Inferior parietal cortex (tissue), 1 donor: ENCODE results near the gene MAPRE2.

Experiments used
- DNase-seq: peaks from one replicate; pipeline ENCODE4 v3.0.0-alpha.2; 2016; ENCODE audit errors: extremely low spot score

MAPRE2 gene

DNA sequence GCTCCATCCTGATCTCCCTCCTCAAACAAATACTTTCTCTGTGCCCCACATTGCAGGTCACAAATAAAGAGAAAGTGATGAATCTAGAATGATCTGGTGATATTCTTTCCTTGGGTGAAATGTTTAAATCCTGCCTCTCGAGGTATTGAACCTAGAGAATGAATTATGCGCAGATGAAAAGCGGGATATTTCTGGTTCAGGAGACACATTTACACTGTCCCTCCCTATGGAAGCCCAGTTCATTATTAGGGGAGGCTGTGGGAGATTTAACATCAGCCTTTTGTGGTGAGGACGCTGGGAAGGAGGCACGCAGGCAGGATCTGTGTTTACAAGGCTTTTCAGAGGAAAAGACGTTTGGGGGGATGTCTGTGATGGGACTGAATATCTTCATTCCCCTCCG is 20.6 kb downstream of the MAPRE2 start:
- DNase-seq, result no peak

DNA sequence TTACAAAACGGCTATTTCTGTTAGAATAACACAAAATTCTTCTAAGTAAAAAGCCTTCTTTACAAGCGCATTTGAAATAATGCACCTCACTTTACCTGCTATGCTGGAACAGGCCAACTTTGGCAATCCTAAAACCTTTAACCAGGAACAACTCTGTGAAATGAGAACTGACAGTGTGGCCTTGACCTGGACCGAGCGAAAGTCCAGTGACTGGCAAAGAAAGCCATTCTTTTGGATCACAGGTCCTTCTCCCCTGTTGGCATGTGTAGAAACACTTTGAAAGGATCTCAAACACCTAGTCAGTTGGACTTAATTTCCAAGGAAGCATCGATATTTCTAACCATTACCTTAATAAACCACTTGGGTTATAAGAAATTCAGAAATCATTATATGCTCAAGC is 21.2 kb downstream of the MAPRE2 start:
- DNase-seq, result no peak

DNA sequence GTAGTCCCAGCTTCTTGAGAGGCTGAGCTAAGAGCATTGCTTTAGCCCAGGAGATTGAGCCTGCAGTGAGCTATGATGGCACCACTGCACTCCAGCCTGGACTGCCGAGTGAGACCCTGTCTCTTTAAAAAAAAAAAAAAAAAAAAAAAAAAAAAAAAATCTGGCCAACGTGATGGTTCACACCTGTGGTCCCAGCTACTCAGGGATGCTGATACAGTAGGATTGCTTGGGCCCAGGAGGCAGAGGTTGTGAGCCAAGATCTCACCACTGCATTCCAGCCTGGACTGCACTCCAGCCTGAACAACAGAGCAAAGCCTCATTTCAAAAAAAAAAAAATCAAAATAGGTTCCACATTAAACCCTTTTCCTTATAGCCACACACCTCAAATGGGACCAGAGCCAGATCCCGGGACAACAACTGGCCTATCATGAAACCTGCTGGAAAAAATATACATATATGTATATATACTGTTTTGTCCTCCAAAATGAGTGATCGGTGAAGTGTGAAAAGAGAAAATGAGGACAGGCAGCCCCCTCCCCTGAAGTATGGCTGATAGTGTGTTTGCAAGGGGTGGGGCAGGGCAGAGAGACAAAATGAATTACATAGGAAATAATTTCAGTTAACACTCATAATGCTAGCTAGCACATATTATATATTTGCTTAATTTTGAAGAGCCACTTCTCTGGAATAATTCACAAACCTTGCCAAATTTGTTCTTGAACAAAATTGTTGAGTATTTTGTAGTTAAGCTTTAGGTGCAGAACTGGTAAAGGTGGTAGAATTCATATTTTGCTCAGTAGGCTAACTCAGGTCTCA is 22.9 kb downstream of the MAPRE2 start:
- DNase-seq, result no peak

DNA sequence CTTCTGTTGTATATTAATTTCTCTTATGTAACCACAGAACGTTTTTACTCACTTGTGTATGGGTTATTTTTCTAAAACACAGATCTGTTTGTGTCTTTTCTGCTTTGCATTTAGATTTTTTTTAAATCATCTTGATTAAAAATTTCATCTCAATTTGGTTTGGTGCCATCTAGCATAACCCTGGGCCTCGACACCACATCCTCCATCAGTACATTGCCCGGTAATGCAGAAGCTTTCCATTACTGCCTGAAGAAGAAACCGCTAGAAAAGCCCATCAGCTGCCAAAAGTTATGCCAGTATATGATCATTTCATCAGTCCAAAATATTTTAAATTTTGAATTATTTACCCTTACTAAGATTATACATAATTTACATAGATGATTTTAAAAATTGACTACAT is 26.2 kb downstream of the MAPRE2 start:
- DNase-seq, result no peak

DNA sequence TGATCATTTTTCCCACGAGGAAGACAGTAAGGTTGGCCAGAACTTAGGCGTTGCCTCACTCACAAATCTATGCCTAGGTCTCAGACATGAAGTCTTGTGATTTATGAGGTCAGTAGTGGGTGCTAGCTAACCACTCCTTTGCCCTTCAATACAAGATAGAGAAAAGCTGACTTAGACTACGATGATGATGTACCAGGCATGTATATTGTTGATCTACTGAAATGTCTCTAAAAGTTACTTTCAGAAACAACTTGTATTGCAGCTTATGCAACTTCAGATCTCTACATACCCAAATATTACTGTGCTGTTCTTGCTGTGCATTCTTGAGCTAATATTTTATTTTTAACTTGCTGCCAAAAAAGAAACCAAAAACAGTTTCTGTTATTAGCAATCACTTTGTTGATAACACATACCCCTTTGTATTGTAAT is 30.6 kb downstream of the MAPRE2 start:
- no peak for DNase-seq

DNA sequence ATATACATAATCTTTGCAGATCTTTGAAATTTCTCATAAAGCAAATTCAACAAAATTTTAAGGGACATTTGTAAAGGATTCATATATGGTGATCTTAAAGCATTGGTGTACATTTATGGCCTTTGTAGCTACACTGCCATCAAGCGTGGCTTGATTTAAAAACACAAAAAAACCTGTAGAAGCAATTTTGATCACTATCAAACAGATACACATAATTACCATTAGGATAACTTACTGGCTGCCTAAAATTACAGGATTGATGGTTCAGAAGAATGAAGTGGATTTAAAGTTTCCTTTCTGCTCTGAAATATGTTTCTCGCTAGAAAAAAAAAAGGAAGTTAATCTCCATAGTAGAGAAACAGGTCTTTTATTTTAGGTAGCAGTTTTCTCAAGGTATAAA is 31.4 kb downstream of the MAPRE2 start:
- DNase-seq, result no peak

DNA sequence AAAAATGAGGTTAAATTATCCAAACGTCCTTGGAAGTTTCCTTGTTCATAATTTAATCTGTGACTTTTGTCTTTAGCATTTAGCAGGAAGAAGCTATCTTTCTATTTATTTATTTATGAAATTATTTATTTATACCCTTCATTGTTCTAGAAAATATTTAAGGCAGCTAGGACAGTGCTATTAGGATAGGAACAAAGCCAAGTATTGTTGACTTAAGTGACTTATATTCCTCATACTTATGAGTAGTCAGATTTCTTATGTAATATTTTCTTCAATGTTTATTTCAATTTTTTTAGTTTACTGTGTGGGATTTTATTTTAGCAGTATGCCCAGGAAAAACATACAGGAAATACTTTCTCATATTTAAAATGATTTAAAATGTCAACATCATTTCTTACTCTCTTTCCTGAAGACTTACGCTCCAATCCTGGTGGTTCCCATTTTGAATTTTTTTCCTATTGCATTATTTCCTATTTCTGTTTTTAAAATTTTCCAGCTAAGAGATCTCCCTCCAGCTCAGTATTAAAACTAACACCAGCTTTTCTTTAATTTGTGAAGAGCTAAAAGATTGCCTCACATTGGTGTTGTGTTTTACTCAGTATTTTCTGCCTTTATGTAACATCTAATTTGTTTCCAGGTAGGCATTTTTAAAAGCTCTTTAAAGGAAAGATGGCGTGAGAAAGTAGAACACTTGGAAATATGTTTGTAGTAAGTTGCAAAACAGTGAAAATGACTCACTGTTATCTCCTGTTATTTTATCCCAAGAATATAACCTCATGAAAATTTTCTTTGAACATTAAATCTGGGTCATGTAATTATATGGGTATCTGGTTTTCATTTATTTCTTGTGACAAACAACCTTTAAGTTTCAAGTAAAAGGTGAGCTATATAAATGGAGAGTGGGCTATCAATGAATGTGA is 32.2 kb downstream of the MAPRE2 start:
- no peak for DNase-seq

DNA sequence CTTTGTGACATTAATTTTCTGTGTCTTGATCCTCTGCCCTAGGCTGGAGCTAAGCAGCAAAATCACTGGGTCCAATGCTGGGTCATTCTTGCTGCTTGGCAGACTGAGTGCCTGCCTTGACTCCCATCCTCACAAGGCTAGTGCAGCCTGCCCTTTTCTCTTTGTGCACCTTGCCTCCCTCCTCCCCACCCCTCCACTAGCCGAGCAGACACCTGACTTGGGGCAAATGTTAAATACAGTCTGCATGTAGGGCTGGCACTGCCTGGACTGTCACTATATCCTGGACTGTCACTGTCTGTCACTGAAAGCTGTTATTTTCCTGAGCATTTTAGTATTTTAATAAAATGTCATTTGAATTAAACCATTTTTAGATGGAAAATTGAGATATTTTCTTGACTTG is 33.4 kb downstream of the MAPRE2 start:
- no peak for DNase-seq

DNA sequence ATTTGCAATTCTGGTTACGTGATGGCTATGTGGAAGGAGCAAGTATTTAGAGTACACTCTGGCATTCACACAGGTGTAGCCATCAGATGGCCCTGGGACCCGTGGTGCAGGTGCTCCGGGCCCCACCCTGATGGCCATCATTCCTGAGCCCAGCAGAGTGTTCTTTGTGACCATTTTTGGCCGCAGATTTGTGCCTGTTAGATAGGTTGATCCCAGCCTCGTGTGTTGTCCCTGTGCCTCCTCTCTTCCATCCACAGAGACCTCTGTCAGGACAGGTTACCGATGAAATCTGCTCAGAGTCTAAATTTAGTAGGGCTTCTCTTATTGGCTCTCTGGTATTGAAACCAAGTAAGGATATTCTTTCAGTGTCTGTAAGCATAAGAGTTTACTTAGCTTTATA is 33.9 kb downstream of the MAPRE2 start:
- DNase-seq, result no peak

DNA sequence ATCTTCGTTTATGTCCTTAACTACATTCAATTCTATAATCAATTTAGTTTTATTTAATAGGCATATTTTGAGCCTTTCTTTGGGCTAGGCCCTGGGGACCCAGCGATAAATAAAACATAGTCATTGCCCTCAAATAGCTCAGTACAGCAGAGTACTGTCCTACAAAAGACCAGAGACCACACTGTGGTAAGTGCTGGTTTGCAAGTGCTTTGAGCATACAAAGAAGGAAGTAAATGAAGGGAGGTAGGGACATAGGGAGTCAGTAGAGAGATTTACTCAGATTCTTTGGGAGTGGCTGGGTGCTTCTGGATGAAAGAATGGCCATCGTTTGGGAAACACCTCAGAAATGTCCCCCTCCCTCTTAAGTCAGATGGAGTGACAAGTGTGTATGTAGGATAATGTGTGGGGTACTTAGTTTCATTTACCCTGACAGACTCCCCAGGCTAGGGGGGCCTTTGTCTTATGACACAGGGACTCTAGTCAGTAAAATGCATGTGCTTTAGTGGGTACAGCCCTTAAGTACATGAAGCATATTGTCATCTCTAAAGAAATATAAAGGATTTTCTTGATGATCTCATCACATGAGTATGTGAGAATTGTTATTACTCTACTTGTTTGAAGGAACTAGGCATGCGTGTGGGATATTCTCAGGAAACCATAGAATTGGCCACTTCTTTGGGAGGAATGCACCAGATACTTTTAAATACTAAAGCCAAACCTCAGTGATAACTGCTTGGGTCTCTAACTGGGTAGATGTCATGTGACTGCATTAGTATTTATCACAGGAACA is 35.1 kb downstream of the MAPRE2 start:
- DNase-seq, result no peak

DNA sequence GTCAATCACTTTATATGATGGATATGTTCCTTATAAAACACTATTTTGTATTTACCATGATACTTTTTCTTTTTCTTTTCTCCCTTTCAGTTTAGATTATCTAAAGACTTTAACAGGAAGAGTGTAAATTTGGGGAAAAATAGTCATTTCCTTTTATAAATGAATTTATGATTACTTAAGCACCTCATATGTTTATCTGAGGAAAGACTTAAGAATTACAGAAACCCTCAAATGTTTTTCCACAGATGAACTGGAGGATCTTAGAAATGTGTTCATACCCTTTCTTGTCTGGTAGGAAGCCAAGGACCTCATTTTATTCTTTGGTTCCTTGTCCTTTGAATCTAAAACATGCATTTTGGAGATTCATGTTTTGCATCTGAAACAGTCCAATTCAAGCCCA is 36.7 kb downstream of the MAPRE2 start:
- DNase-seq, result no peak

DNA sequence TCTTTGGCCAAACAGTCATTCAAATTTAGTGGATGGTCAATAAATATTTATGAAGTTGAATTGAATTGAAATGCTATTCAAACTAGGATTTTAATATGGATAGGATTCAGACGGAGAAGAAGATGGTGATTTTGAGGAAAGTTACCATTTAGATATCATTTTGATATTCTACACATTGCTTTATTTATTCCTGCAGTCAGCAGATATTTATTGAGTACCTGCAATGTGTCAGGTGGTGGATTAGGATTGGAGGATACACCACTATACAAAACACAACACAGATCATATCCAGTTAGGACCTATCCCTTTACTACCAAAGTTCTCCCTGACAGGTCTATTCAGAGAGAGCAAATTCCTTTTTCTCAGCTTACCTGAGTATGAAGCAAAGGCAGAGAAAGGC is 38.8 kb downstream of the MAPRE2 start:
- DNase-seq, result no peak

DNA sequence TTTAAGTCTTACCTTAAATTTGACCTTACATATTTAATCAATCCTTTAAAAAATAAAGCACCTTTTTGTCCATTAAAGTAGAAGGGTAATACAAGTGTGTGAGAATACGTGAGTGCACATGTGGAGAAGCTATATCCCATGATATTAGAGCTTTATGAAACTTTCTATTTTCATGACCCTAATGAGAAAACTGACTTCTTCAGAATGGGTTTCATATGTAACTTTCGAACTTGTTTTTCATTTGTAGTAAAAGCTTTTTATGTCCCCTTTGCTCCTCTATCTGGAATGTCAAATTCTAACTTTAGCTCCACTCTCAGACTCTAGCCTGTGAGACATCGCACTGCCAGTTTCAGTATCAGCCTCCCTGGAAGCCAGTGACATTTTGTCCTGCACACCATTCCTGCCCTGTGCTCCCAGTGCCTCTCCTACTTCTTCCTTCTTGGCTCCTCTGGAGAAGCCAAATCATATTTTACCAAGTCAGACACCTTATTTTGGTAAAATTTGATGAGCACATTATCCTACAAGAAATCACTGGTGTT is 42.0 kb downstream of the MAPRE2 start:
- no peak for DNase-seq

DNA sequence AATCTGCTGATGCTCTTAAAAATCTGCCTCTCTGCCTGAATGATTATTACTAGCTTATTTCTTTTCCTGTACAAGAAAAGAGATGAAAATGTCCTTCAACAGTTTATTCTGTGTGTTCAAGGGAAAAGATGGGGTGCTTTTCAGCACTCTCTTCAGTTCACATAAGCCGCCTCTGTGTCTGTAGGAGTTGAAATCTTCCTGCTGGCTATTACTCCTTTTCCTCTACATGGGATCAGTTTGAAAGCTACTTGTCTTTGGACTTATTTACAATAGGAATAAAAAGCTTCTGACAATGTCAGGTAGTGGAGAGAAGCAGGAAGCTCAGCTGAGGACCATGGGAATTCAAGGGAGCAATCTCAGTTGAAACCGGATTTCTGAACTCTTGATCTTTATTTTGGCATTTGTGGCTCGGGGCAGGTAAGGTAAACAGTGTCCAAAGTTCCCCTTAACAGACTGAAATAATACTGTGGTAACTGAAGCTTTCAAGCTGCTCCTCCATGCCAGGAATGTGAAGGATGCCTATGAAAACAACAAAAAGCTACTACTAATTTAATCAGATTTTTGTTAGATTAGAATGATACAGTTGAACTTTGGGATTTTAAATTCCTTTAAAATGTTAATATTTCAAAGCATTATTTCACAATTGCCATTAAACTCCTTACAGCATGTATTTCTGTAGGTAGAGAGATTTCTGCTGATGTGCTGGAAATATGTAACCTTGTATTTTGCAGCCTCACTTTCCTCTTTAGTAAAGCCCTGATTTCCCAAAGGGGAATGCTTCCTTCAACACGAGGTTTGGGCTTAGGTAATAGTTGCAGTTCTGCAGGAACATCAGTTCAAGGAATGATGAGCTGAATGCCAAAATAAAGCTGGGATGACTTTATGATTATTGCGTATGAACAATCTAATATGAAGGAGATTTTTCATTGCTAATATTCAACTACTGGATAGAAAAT is 43.6 kb downstream of the MAPRE2 start:
- DNase-seq, result no peak

DNA sequence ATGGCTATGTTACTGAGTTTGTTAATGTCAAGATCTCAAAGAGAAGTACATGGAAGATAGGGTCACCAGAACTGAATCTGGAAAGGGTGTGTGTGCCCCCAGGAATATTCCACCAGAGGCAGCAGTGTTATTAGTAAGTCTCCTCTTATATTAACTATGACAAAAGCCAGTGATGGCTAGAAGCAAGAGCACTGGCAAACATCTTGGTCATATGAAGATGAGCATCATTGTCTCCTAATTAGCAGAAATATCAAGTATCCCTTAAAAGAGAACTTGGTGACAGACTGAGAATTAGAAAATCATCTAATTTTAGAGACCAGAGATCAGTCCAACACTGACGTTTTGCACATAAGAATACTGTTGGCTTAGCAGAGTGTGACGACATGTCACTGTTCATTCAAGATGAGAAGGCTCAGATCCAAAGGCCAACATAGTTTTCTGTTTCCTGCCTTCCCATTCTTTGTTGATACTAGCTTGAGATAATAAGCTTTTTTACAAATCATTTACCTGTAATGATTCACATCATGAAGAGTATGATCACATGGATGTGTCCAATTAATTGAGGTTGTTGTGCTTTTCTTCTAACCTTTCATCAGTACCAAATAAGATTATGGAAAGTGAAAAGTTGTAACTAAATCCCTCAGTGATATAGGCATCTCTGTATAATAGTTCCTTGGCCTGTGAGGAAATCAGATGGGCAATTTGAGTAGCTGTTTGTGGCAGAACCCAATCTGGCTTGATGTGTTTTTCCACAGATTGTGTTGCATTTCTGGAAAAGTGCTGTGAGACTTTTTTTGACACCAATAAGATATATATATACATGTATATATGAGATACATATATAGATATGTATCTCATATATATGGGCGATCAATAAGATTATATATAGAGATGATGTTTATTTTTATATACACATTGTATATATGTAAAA is 44.5 kb downstream of the MAPRE2 start:
- DNase-seq, result no peak

DNA sequence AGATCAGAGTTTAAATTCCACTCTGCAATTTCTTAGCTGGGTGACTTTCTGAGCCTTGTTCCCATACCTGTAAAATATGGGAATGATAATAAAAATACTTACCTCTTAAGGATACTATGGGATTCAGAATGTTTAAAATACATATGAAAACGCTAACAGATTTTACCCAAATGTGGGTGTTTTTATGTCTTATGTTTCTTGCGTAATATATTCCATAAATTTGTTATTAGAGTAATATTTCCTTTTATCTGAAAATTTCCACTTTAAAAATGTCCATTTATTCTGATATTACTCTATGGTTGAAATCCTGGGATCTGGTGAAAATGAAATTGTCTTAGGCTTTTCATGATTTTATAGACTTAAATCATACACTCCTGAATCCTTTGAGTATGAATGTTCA is 45.5 kb downstream of the MAPRE2 start:
- no peak for DNase-seq

DNA sequence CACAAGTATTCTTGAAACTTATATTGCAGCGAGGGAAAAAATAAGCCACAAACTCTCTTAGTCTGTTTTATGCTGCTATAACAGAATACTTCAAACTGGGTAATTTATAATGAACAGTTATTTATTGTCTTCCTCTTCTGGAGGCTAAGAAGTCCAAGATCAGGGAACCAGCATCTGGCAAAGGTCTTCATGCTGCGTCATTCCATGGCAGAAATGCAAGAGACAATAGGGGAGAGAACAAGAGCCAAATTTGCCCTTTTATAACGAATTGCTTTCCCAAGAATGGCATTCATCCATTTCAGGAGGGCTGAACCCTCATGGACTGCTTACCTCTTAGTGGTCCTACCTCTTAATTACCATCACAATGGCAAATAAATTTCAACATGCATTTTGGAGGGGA is 46.5 kb downstream of the MAPRE2 start:
- no peak for DNase-seq

DNA sequence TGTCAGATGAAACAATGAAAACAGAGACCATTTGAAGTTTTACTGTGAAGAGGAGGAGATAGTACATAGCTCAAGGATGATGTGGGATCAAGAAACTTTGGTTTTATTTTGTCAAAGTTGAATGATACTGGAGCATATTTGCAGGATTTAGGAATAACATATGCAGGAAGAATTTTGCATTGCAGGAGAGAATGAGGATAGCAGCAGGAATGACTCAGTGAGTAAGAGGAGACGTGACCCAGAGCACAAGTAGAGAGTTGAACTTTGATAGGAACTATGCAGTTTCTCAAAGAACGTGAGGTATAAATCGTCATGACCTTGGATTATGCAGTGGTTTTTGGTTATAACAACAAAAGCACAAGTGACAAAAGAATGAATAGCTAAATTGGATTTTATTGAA is 47.7 kb downstream of the MAPRE2 start:
- no peak for DNase-seq

DNA sequence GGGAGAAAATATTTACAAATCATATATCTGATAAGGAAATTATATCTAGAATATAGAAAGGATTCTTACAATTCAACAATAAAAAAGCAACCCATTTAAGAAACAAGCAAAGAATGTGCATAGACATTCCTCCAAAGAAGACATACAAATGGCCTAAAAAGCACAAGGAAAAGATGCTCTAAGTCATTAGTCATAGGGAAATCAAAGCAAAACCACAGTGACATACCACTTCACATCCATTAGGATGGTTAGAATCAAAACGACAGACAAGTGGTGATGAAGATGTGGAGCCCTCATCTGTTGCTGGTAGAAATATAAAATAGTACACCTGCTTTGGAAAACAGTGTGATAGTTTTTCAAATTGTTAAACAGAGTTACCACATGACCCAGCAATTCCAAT is 48.2 kb downstream of the MAPRE2 start:
- DNase-seq, result no peak
